Measurements from ENCODE around the gene POLK.
A peak's percentile ranks its signal among the peaks of the same experiment; 100 is the strongest.
"Not testable (repeated sequence)": the region's sequence is repeated elsewhere in the genome, so short reads cannot be mapped to it uniquely, and the experiment has no call there.

Gene POLK

DNA sequence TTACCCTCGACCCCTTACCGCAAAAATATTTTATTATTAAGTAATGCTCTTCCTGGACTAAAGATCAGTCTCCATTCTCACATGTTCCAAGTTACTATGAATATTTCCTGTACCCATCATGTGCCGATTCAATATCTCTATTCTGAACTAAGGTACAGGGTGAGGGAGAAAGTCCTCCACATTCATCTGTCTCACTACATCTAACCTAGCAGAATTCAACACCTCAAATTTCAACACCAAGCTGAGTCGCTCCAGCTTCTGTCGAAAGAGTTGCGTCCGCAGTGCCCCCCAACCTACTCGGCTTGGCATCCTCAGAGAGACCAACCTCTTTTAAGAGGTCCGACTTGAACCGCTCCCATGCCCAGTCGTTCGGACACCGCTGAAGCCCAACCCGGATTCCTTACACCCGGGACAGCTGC is 1.3 kb upstream of the POLK start:
- peak; percentile 35 for DNase-seq (ENCODE audit: low spot score)

DNA sequence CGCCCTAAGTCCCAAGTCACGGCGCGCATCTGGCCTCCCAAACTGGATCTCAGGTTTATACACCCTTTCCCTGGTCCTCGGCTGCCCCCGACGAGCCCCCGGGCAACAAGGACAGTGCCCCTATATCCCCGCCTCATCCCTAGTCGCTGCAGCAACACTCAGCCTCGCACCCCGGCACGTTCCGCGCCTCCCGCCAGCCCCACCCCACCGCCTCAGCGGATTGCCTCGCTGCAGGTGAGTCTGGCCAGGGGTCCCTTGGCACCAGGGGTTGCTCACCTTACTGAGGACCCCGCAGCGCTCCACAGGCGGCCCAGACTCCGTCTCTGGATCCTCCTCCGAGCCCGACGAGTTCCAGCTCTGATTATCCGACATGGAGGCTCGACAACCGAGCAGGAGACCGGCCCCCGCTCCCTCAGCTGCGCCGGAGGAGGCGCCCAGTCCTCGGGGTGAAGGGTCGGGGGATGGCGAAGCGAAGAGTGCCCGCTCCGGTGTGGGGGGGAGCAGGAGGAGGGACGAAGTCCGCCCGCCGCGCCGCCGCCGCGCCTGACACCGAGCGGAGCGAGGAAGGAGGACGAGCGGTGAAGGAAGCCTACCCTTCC is 756 bp upstream of the POLK start:
- no peak for DNase-seq (ENCODE audit: low spot score)

DNA sequence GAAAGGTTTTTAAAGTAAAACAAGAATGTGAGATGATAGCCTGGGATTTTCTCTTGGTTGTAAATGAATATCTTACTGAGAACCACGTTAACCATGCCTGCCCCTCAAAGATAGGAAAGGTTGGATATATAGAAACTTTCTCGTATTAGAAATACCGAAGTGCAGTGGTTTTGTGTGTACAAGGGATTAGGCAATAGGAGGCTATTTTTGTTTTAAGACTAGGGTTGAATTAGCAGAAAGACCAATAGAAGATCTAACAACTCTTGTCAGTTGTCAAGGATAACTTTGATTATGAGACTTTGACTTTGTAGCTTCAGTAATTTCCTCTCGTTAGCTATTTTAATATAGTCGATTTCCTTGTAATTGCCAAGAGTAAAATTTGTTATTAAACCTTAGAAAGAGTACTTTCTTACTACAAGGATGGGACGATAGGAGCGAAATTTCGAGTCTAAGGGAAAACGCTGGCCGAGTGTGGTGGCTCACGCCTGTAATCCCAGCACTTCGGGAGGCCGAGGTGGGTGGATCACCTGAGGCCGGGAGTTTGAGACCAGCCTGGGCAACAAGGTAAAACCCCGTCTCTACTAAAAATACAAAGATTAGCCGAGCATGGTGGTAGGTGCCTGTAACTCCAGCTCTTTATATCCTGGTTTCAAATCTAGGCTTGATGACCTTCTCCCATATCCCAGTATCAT is 838 bp downstream of the POLK start:
- DNase-seq (ENCODE audit: low spot score) = no peak

DNA sequence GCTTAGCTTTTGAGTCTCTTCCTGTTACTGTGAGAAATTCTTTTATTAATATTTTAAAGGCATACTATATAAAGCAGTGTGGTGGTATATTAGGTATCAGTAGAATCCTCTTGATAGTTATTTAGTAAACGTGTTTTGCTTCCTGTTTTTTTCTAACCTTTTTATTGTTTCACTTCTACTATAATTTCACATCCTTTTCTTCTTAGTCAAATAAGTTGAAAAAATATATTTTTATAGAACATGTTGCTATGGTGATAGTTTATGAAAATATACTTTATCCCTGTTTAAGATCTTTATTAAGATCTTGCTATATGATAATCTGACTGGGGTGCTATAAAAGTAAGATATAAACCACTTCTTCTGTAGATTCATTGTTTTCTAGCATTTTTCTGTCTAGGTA is 2.1 kb downstream of the POLK start:
- DNase-seq (ENCODE audit: low spot score) = no peak

DNA sequence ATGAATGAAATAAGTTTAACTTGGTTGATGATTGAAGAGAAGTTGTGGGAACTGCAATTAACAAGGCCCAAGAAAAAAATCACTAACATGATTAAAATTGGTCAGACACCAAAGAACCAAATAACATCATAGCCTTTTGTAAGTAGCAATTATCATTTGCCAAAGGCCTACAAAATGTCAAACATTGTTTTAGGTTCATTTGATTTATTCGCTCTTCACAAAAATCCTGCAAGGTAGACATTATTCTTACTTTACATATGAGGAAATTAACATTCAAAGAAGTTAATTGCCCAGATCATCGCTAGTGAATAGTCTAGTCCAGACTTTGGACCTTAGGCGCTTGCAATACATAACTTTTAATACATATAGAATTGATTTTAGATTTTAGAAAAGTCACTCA is 2.6 kb downstream of the POLK start:
- no peak for DNase-seq (ENCODE audit: low spot score)

DNA sequence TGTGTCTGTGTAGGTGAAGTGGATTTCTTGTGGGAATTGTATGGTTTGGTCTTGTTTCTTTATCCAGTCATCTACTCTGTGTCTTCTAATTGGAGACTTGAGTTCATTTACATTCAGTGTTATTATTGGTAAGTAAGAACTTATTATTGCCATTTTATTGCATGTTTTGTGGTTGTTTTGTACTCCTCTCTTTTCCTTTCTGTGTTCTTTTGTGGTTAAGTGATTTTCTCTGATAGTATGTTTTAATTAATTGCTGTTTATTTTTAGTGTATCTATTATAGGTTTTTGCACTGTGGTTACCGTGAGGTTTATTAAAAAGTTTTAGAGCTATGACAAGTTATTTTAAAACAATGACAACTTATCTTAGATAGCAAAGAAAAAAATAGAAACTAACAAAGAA is 8.1 kb downstream of the POLK start:
- DNase-seq (ENCODE audit: low spot score) = no peak

DNA sequence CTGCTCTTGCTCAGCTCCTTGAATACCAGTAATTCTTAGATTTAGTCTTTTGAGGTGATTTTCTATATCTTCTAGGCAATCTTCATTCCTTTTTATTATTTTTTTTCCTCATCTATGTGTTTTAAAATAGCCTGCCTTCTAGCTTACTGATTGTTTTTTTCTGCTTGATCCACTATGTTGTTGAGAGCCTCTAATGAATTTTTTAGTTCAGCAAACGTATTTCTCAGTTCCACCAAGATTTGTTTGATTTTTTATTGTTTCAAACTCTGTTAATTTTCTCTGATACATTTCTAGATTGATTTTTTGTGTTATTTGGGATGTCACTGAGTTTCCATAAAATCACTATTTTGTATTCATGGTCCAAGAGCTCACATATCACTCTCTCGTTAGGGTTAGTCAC is 9.5 kb downstream of the POLK start:
- no peak for DNase-seq (ENCODE audit: low spot score)

DNA sequence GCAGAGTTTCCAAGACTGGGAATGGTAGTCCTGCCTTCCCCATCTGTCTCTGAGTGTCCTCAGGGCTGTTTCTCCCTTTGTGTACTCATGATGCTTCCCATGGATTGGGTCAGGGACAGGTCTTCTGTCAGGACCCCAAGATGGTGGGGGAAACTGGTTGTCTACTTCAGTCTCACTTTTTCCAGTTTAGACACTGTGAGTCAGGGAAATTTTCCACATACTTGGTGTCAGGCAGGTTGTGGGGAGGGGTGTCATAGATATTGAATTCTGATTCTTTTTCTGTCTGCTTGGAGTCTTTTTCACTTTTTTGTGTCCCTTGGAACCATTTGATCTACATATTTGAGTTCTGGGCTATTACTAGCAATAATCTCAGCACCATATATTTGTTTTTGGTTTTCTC is 10.3 kb downstream of the POLK start:
- DNase-seq (ENCODE audit: low spot score) = no peak

DNA sequence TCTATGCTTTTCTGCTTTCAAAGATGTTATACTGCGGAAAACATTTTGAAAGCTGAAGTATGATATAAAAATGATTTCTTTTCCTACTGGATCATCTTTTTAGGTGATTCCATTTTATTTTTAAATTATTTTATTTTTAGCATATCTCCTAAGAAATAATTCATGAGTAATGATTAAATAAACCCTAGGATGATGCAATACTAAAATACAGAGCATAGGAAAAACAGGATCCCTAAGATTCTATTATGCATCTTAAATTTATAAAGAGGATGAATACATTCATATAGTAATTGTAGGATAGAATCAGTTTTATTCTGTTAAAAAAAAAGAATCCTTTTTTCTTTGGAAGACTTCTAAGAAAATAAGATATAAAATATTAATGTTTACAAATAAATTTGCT is 10.9 kb downstream of the POLK start:
- no peak for DNase-seq (ENCODE audit: low spot score)

DNA sequence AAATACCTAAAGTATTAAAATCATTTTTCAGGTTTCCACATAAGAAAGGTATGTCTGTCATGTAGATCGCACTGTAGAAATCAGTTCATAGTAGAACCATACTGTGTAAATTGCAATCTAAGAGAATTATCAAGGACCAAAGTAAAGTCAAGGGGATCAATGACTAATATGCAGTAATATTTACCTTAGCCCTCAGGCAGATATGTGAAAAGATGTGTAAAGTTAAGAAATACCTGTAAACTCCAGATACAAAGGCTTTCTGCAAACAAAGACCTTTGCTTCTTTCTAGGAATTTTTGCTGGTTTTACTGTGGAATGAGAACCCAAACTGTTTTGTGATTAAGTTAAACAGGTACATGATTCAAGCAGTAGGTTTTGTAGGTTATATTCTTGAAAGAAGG is 11.6 kb downstream of the POLK start:
- DNase-seq (ENCODE audit: low spot score) = no peak

DNA sequence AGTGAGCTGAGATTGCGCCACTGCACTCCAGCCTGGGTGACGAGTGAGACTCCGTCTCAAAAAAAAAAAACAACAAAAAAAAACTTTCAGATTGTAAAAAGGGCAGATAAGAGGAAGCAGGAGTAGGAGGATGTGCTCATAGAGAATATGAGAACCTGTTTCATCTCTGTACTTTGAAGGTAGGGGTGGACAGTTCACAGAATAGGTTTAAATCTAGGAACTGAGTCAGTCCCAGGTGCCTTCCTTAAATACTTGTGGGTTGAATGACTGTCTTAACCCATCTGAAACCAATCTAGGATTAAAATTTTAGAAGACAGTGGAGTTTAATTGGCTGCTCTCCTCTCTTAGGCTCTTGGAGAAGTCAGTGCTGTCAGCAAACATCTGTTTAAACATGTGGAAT is 12.4 kb downstream of the POLK start:
- DNase-seq (ENCODE audit: low spot score) = no peak

DNA sequence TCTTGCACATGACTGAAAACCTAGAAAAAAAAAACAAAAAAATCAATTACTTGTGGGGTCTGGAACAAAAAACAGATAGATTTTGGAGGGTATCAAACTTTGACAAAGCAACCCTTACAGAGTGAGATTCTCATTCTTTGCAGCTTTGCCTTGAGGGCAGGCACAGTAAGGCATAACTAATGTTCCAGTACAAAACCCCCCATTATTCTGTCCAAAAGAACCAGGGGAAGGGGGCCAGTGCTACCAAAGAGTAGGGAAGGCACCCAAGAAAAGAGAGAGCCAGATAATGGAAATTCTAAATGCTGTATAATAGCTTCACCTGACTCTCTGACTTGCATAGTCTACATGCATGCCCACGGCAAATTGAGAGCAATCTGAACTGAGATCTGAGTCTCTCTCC is 12.9 kb downstream of the POLK start:
- no peak for DNase-seq (ENCODE audit: low spot score)

DNA sequence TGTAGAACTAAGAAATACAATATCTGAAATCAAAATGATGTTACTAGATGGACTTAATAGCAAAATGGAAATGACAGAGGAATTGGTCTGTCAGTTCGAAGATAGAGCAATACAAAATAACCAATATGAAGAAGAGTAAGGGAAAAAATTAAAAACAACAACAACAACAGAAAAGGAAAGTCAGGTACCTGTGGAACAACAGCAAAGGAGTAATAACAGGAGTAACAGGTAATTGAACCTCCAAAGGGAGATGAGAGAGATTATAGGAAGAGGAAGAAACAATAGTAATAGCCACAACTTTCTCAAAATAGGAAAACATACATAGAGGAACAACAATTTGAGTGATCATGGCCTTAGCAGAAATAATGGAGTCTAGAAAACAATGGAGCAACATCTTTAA is 13.7 kb downstream of the POLK start:
- DNase-seq (ENCODE audit: low spot score) = no peak

DNA sequence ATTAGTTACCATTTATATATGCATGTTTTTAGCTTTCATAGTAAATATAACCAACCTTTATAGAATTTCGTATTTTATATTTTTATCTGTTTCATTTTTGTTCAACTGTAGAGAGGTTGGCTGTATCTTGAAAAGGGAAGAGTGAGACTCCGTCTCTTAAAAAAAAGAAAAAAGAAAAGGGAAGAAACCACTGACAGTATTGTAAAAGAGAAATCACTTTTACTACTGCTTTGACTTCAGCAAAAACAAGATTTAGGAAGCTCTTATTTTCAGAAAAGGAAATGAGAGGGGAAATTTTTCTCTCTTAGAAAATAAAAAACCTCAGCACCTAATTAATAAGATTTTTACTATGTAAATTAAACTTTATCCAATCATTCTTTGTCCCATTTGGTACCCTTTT is 14.4 kb downstream of the POLK start:
- DNase-seq (ENCODE audit: low spot score) = no peak

DNA sequence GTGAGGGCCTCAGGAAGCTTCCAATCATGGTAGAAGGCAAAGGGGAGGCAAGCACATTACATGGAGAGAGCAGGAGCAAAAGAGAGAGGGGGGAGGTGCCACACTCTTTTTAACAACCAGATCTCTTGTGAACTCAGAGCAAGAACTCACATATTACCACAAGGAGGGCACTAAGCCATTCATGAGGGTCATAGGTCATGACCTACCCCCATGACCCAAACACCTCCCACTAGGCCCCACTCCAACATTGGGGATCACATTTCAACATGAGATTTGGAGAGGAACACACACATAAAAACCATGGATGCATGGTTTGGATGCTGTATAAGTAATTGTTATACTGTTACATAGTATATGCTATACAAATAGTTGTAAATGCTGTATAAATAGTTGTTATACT is 17.5 kb downstream of the POLK start:
- DNase-seq (ENCODE audit: low spot score) = no peak

DNA sequence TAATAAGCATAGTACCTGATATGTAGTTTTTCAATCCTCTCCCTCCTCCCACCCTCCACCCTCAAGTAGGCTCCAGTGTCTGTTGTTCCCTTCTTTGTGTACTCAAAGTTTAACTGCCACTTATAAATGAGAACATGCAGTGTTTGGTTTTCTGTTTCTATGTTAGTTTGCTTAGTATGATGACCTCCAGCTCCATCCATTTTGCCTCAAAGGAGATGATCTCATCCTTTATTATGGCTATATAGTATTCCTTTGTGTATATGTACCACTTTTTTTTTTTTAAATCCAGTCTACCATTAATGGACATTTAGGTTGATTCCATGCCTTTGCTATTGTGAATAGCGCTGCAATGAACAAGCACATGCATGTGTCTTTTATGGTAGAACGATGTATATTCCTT is 20.5 kb downstream of the POLK start:
- DNase-seq (ENCODE audit: low spot score) = no peak

DNA sequence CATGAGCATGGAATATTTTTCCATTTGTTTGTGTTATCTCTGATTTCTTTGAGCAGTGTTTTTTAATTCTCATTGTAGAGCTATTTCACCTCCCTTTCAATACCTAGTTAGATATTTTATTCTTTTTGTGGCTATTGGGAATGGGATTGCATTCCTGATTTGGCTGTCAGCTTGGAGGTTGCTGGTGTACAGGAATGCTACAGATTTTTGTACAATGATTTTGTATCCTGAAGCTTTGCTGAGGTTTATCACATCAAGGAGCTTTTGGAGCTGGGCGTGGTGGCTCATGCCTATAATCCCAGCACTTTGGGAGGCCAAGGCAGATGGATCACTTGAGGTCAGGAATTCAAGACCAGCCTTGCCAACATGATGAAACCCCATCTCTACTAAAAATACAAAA is 22.0 kb downstream of the POLK start:
- not testable (repeated sequence) for DNase-seq (ENCODE audit: low spot score)

DNA sequence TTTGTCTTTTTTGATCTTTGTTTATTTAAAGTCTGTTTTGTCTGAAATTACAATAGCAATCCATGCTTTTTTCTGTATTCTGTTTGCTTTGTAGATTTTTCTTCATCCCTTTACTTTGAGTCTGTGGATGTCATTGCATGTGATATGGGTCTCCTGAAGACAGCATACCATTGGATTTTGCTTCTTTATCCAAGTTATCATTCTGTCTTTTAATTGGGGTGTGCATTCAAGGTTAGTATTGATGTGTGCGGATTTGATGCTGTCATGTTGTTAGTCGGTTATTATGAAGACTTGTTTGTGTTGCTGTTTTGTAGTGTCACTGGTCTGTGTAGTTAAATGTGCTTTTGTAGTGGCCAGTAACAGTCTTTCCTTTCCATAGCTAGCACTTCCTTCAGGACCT is 23.0 kb downstream of the POLK start:
- DNase-seq (ENCODE audit: low spot score) = no peak

DNA sequence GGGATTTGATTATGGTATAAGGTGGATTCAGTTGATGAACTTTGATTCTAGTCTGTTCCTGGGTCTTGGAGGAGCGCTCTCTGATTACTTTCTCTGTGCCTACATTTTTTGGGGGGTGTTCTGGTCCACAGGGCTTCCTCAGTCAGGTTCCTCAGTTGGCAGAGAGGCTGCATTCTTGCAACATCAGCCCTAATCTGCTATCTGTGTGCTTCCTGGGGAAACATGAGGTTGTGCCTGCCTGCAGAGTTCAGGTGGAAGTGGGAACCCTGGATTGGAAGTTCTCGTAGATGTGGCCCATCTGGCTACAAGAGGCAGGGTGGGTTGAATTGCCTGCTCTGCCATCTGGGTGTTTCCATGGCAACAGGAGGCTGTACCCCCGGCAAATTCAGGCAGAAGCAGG is 24.5 kb downstream of the POLK start:
- DNase-seq (ENCODE audit: low spot score) = no peak

DNA sequence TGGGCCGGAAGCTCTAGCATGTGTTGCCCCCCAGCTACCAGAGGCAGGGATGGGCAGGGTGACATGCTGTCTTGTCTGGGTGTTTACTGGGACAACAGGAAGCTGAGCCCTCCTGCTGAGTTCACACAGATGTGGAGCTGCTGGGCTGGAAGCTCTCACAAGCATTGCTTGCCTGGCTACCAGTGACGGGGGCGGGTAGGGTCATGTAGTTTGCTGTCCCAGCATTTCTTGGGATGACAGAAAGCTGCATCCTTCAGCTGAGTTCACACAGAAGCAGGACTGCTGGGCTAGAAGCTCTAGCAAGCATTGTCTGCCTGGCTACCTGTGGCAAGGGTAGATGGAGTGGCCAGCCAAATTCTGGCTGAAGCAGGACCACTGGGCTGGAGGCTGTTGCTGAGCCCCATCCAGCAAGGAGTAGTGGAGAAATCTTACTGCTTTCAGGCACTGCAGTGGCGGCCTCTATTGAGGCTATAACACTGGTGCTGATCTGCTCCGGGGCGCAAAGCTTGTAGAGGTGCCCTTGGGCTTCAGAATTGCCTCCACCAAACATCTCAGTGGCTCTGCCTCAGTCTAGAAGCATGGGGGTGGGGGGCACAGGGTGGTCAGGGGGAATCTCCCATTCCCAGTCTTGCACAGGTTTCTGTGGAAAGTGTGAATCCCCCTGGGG is 25.1 kb downstream of the POLK start:
- DNase-seq (ENCODE audit: low spot score) = no peak

DNA sequence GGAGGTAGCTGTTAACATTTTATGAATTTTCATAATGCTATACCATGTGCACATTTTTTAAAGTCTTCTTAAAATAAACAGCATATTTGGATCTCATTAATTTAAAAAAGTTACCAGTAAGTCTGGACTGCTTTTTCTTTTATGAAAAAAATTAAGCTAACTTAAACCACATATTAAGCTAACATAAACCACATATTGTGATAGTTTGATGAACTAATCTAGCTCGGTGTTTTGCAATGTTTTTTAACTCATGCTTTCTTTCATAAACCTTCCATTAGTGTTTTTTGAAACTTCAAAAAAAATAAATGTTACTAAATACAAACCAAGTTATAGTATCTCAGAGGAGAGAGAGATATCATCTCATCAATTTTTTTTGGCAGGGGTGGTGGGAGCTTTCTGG is 26.5 kb downstream of the POLK start:
- no peak for DNase-seq (ENCODE audit: low spot score)

DNA sequence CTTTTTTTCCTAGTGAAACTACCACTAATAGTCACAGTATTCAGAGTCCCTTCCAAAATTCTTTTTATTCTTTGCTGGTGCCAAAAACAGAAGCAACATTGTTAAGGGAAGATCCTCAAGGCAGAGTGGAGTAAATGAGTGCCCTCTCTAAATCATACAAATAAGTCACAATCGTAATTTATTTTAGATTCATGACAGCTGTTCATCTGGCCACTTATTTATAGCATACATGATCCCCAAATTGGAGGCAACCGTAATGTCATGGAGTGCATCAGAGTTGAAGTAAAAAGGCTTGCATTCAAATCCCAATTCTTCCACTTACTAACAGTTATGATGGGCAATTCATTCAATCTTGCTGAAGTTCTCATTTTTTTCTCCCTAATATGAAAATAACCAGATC is 33.4 kb downstream of the POLK start:
- no peak for DNase-seq (ENCODE audit: low spot score)

DNA sequence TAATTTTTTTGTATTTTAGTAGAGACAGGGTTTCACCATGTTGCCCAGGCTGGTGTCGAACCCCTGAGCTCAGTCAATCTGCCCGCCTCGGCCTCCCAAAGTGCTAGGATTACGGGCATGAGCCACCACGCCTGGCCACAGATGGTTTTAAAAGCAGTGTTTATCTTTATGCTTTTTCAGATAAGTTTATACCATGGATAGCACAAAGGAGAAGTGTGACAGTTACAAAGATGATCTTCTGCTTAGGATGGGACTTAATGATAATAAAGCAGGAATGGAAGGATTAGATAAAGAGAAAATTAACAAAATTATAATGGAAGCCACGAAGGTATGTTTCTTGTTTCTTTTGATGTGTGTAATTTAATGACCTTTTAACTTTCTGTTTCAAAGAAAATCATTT is 35.1 kb downstream of the POLK start:
- DNase-seq (ENCODE audit: low spot score) = no peak
